Measurements from ENCODE around the gene PDE1A. TPM values are rescaled to one million over a fixed set of nuclear protein-coding genes. Genes with fewer than 3 reads are reported as not detected.

Gene PDE1A
- total RNA-seq, 3 donors from 2014 or later = not detected

- Mint-ChIP-seq H3K4me1 (ENCODE audit: low read depth) (no peaks in the 10 kb centered on the region), H3K9me3 (no peaks in the 10 kb centered on the region), H3K36me3 (ENCODE audit: insufficient read depth) (no peaks in the 10 kb centered on the region)
These were observed 313.5 kb downstream of the PDE1A start for GRCh38 chr2:182113334-182113733.

GRCh38 chr2:182110347-182110746, 316.5 kb downstream of the PDE1A start:
- Mint-ChIP-seq H3K9me3 (no peaks in the 10 kb centered on the region), H3K4me1 (ENCODE audit: low read depth) (no peaks in the 10 kb centered on the region), H3K36me3 (ENCODE audit: insufficient read depth) (no peaks in the 10 kb centered on the region), H3K4me3 (no peak overlapping the region), H3K27me3 (ENCODE audit: low read depth) (no peaks in the 10 kb centered on the region)
- ATAC-seq (no peak), DNase-seq (no peak)

More at GRCh38 chr2:182113334-182113733, 313.5 kb downstream of the PDE1A start:
- ATAC-seq (no peak), DNase-seq (no peak)
- no peaks in the 10 kb centered on the region for H3K27me3 Mint-ChIP-seq (ENCODE audit: low read depth)
- no peak overlapping the region for H3K4me3 Mint-ChIP-seq

DNA sequence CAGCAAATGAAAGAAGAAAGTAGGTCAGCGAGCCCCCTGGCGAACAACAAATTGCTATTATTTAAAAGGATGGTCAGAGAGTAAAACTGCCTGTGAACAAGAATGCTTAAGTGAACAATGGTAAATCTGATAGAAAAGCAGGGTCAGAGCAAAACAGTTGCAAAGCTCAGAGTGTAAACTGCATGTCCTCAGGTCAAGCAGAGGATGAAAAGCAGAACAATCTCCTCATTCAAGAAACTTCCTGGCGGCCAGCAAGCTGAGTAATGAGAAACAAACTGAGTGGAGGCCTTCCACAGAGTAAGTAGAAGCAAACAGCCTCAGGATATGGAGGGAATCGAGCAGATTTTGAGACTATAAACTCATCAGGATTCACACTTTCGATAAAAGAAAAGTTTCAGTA, 323.3 kb downstream of the PDE1A start:
- no peaks in the 10 kb centered on the region for H3K27me3 Mint-ChIP-seq (ENCODE audit: low read depth)
- H3K36me3 Mint-ChIP-seq (ENCODE audit: insufficient read depth) = no peaks in the 10 kb centered on the region
- DNase-seq (no peak), ATAC-seq (no peak)
- no peaks in the 10 kb centered on the region for H3K9me3 Mint-ChIP-seq
- no peaks in the 10 kb centered on the region for H3K4me1 Mint-ChIP-seq (ENCODE audit: low read depth)
- no peak overlapping the region for H3K4me3 Mint-ChIP-seq

DNA sequence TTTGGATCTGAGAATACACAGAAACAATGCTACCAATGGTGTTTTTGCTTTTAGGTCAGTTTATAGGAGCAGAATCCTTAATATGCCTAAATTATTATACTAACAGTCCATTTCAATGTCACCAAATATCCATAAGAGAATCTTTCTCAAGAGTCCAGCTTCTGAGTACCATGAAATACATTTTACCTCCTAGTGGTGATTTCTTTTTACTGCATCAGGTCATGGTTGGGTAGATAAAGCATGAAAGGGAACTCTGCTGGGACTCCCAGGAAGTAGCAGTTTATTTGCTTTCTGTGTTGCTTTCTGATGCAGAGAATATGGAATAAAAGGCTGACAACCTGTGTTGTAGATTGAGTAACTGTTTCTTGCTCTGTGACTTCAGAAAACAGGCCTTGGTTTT, 325.6 kb downstream of the PDE1A start:
- Mint-ChIP-seq H3K9me3 (no peaks in the 10 kb centered on the region), H3K27me3 (ENCODE audit: low read depth) (no peaks in the 10 kb centered on the region), H3K36me3 (ENCODE audit: insufficient read depth) (no peaks in the 10 kb centered on the region), H3K4me3 (no peak overlapping the region), H3K4me1 (ENCODE audit: low read depth) (no peaks in the 10 kb centered on the region)
- DNase-seq = no peak
- no peak for ATAC-seq

GRCh38 chr2:182098648-182099047, 328.2 kb downstream of the PDE1A start:
- no peak for ATAC-seq
- DNase-seq = no peak
- Mint-ChIP-seq H3K9me3 (no peaks in the 10 kb centered on the region), H3K4me1 (ENCODE audit: low read depth) (no peaks in the 10 kb centered on the region), H3K4me3 (no peak overlapping the region), H3K27me3 (ENCODE audit: low read depth) (no peaks in the 10 kb centered on the region), H3K36me3 (ENCODE audit: insufficient read depth) (no peaks in the 10 kb centered on the region)

DNA sequence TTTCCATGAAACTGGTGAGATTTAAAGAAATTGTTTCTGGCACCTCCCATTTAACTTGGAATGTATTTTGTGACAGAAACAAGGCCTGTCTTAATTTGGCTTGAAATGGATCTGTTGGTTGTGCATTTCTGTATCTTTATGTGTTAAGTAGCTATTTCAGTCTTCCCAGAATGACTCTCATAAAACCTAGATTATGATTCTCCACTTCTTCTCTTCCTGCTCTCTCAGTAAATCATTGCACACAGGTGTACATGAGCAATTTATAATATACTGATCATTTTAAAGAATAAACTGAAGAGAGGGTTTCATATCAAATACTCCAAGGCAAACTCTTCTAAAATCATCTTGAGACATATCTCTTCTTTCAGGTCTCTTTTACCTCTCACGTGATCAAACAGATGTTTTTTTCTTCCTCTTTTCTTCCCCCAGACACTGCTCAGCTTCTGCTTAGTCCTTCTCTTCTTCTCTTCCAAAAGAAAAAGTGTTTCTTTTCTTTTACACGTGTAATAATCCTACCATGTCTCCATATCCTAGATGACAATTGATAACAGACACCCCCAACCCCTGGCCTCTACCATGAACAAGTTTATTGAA, 329.2 kb downstream of the PDE1A start:
- Mint-ChIP-seq H3K9me3 (no peaks in the 10 kb centered on the region), H3K36me3 (ENCODE audit: insufficient read depth) (no peaks in the 10 kb centered on the region), H3K4me1 (ENCODE audit: low read depth) (no peaks in the 10 kb centered on the region), H3K4me3 (no peak overlapping the region), H3K27me3 (ENCODE audit: low read depth) (peaks cover 4% of the 10 kb centered on the region)
- ATAC-seq (no peak), DNase-seq (no peak)

DNA sequence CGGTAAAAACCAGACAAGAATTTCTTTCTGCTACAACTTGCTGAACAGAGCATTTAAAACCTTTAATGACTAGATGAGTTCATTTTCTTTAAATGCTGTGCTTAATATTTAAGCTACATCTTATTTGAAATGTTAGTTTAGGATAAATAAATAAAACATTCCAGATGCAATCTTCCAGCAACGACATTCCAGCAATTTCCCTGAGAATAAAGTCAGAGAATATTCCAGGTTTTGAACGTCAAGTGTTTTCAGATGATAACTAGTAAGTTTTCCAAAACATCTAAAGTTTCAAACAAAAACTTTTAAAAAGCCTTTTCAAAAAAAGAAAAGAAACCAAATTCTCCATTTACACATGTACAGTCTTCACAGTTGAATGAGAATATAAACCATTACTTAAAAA, 336.4 kb downstream of the PDE1A start:
- no peaks in the 10 kb centered on the region for H3K36me3 Mint-ChIP-seq (ENCODE audit: insufficient read depth)
- ATAC-seq = no peak
- no peaks in the 10 kb centered on the region for H3K9me3 Mint-ChIP-seq
- H3K27me3 Mint-ChIP-seq (ENCODE audit: low read depth) = peaks cover 9% of the 10 kb centered on the region
- H3K4me1 Mint-ChIP-seq (ENCODE audit: low read depth) = no peaks in the 10 kb centered on the region
- DNase-seq = no peak
- H3K4me3 Mint-ChIP-seq = no peak overlapping the region

Measured in activated T-cell treated with anti-CD3 and anti-CD28 coated beads, Interleukin-2, amount 50 U/mL, for 4 hours (primary cell).